CD1c-positive myeloid dendritic cell (primary cell): ENCODE measurements around the gene MELTF.

Experiments
- DNase-seq: peaks from one replicate; pipeline ENCODE4 v3.0.0-alpha.2; 2016; ENCODE audit errors: extremely low spot score

The MELTF gene

GRCh38 chr3:196968233-196969133, 61.1 kb downstream of the MELTF start, which contains the start of gene PIGZ:
Gene PIGZ (minus strand): TSS chr3:196968833. CDS start chr3:196952031, 16,802 bp downstream.
- peak; percentile 63 for DNase-seq

GRCh38 chr3:196967412-196968232, 62.0 kb downstream of the MELTF start:
- no peak for DNase-seq

- DNase-seq, result no peak
Measured at GRCh38 chr3:196966526-196967401, 62.9 kb downstream of the MELTF start.

GRCh38 chr3:196965804-196966173, 63.8 kb downstream of the MELTF start:
- DNase-seq, result no peak

GRCh38 chr3:196965112-196965803, 64.4 kb downstream of the MELTF start:
- DNase-seq, result no peak

GRCh38 chr3:196963631-196963953, 66.0 kb downstream of the MELTF start:
- no peak for DNase-seq

GRCh38 chr3:196962930-196963630, 66.5 kb downstream of the MELTF start:
- no peak for DNase-seq

- no peak for DNase-seq
Measured at GRCh38 chr3:196962108-196962929, 67.3 kb downstream of the MELTF start.

- no peak for DNase-seq
Measured at GRCh38 chr3:196954832-196955231, 74.8 kb downstream of the MELTF start.
